GM23338 (cell line): Measurements from ENCODE around the gene PAPPA2. TPM values are rescaled to one million over a fixed set of nuclear protein-coding genes. Genes with fewer than 3 reads are reported as not detected.

ENCODE experiments used
- ATAC-seq: fragments of 200-7000 bp; cut with Tn5 transposase; 3 replicates; pipeline ENCODE4 v1.9.1; 2020
- DNase-seq: peaks from one replicate; pipeline ENCODE4 v3.0.0-alpha.2; 2015; ENCODE audit warnings: low spot score
- H2AFZ ChIP-seq: fragments of 200-600 bp; sonication (generic); 2 replicates; pipeline ENCODE4 v1.8.0; 2016; ENCODE audit warnings: antibody characterized with exemption, mild to moderate bottlenecking, moderate library complexity
- H3F3A ChIP-seq: fragments of 200-600 bp; sonication (generic); replicated peaks from 2 replicates; pipeline ENCODE4 v1.8.0; 2017; ENCODE audit warnings: antibody characterized with exemption, mixed run types, low read depth
- H3K27ac ChIP-seq: fragments of 200-600 bp; sonication (generic); 2 replicates; pipeline ENCODE4 v1.6.1; 2016; ENCODE audit warnings: low read depth
- H3K27me3 ChIP-seq: fragments of 200-600 bp; sonication (generic); 2 replicates; pipeline ENCODE4 v1.8.0; 2016; ENCODE audit warnings: mild to moderate bottlenecking, mixed run types, moderate library complexity; ENCODE audit not compliant: insufficient read depth
- H3K36me3 ChIP-seq: fragments of 200-600 bp; sonication (generic); 2 replicates; pipeline ENCODE4 v1.8.0; 2016; ENCODE audit warnings: mild to moderate bottlenecking; ENCODE audit not compliant: insufficient read depth
- H3K4me1 ChIP-seq: fragments of 200-600 bp; sonication (generic); 2 replicates; pipeline ENCODE4 v1.8.0; 2016; ENCODE audit warnings: mild to moderate bottlenecking, moderate library complexity; ENCODE audit not compliant: insufficient read depth
- H3K4me2 ChIP-seq: fragments of 200-600 bp; sonication (generic); 2 replicates; pipeline ENCODE4 v1.7.1; 2017; ENCODE audit warnings: mixed run types
- H3K4me3 ChIP-seq: fragments of 200-600 bp; sonication (generic); 2 replicates; pipeline ENCODE4 v1.6.1; 2016; ENCODE audit warnings: mixed run types
- H3K79me2 ChIP-seq: fragments of 200-600 bp; sonication (generic); replicated peaks from 2 replicates; pipeline ENCODE4 v1.8.0; 2017; ENCODE audit warnings: mild to moderate bottlenecking; ENCODE audit not compliant: insufficient read depth
- H3K9me2 ChIP-seq: fragments of 200-600 bp; sonication (generic); 2 replicates; pipeline ENCODE4 v1.8.0; 2017; ENCODE audit not compliant: insufficient read depth
- H4K20me1 ChIP-seq: fragments of 200-600 bp; sonication (generic); replicated peaks from 2 replicates; pipeline ENCODE4 v1.8.0; 2017; ENCODE audit warnings: mild to moderate bottlenecking; ENCODE audit not compliant: insufficient read depth
- H3K27ac Mint-ChIP-seq: 2 replicates; pipeline ENCODE4 v1.8.0; 2020; ENCODE audit warnings: inconsistent platforms, mild to moderate bottlenecking, moderate library complexity, mixed read lengths
- H3K27me3 Mint-ChIP-seq: 3 replicates; pipeline ENCODE4 v1.8.0; 2022; ENCODE audit warnings: low read depth, mild to moderate bottlenecking, moderate library complexity, mixed read lengths, inconsistent platforms; ENCODE audit not compliant: insufficient read depth, poor library complexity
- H3K36me3 Mint-ChIP-seq: 3 replicates; pipeline ENCODE4 v1.8.0; 2021; ENCODE audit warnings: low read depth, mild to moderate bottlenecking, inconsistent platforms, moderate library complexity, mixed read lengths
- H3K4me1 Mint-ChIP-seq: 3 replicates; pipeline ENCODE4 v1.8.0; 2020; ENCODE audit warnings: mild to moderate bottlenecking, inconsistent platforms, mixed read lengths
- H3K4me3 Mint-ChIP-seq: 3 replicates; pipeline ENCODE4 v1.8.0; 2021; ENCODE audit warnings: moderate library complexity, mild to moderate bottlenecking, inconsistent platforms, mixed read lengths
- H3K9me3 Mint-ChIP-seq: 3 replicates; pipeline ENCODE4 v1.8.0; 2020; ENCODE audit warnings: moderate library complexity, mild to moderate bottlenecking, inconsistent platforms, mixed read lengths
- CREB1 ChIP-seq: fragments of 250-450 bp; sonication (Bioruptor Pico); IDR thresholded peaks from 2 replicates; pipeline ENCODE4 v1.5.0; 2020; ENCODE audit warnings: low read depth, mild to moderate bottlenecking, moderate library complexity
- ETS1 ChIP-seq: IDR thresholded peaks from 2 replicates; pipeline ENCODE4 v1.6.1; 2016; ENCODE audit warnings: antibody characterized with exemption
- EZH2 ChIP-seq: fragments of 200-600 bp; sonication (generic); IDR thresholded peaks from one replicate; pipeline ENCODE4 v1.8.0; 2017; ENCODE audit warnings: antibody characterized with exemption, mild to moderate bottlenecking, low read depth; ENCODE audit not compliant: unreplicated experiment
- JUNB ChIP-seq: IDR thresholded peaks from one replicate; pipeline ENCODE4 v1.6.1; 2016; ENCODE audit warnings: antibody characterized with exemption; ENCODE audit not compliant: unreplicated experiment
- NANOG ChIP-seq: IDR thresholded peaks from 2 replicates; pipeline ENCODE4 v1.6.1; 2016; ENCODE audit warnings: antibody characterized with exemption, borderline replicate concordance
- POLR2AphosphoS5 ChIP-seq: IDR thresholded peaks from 2 replicates; pipeline ENCODE4 v1.6.1; 2016; ENCODE audit warnings: antibody characterized with exemption, low read depth
- ZNF331 ChIP-seq: fragments of 250-450 bp; sonication (Bioruptor Pico); IDR thresholded peaks from 2 replicates; pipeline ENCODE4 v1.5.0; 2020; ENCODE audit warnings: low read depth, mild to moderate bottlenecking, moderate library complexity
- ZNF462 ChIP-seq: fragments of 250-450 bp; sonication (Bioruptor Pico); IDR thresholded peaks from 2 replicates; pipeline ENCODE4 v1.5.0; 2020; ENCODE audit warnings: mild to moderate bottlenecking, moderate library complexity
- polyA plus RNA-seq: library from polyadenylated mRNA; unstranded; fragments of >200 nt; fragmentation: Nextera tagmentation; extraction: Ambion mirVana; gene quantifications from 2 replicates; pipeline ENCODE4 v1.2.1, GENCODE V29; 2016
- total RNA-seq: library from RNA; depleted of rRNA; stranded (reverse); fragments of >200 nt; shearing (Covaris generic); gene quantifications from 2 replicates; pipeline ENCODE4 v1.2.3, GENCODE V29; 2014

Gene PAPPA2
- total and polyA plus RNA-seq, 2 experiments from 2014 or later: 1.4 to 1.7 TPM

GRCh38 chr1:176471338-176472121, 8.6 kb downstream of the PAPPA2 start (continued):
- no peak for TF ChIP-seq ZNF462 (CRISPR knock-in tag)
- no peak for TF ChIP-seq ZNF331 (CRISPR knock-in tag)
- no peak for TF ChIP-seq EZH2
- TF ChIP-seq NANOG: no peak
- TF ChIP-seq ETS1: no peak
- no peak for TF ChIP-seq POLR2AphosphoS5
- no peak for TF ChIP-seq CREB1 (CRISPR knock-in tag)

GRCh38 chr1:176479971-176480370, 17.0 kb downstream of the PAPPA2 start:
- Histone ChIP-seq H3K4me2 (no peak overlapping the region), H3K4me3 (no peak overlapping the region), H3F3A (no peaks in the 10 kb centered on the region), H3K27me3 (no peaks in the 10 kb centered on the region), H4K20me1 (no peaks in the 10 kb centered on the region), H3K79me2 (no peaks in the 10 kb centered on the region), H2AFZ (peak overlapping the region; percentile 59; the same call in 1 of the 2 replicates), H3K27ac (no peak overlapping the region), H3K4me1 (no peaks in the 10 kb centered on the region), H3K9me2 (no peaks in the 10 kb centered on the region), H3K36me3 (no peaks in the 10 kb centered on the region)
- Mint-ChIP-seq H3K4me1 (peaks cover 6% of the 10 kb centered on the region; the same call in 2 of the 3 replicates), H3K36me3 (no peaks in the 10 kb centered on the region), H3K4me3 (no peak overlapping the region), H3K9me3 (no peaks in the 10 kb centered on the region), H3K27me3 (no peaks in the 10 kb centered on the region), H3K27ac (no peak overlapping the region)
- DNase-seq (peak; percentile 48), ATAC-seq (peak; percentile 95)
- TF ChIP-seq CREB1 (CRISPR knock-in tag) (no peak), ZNF462 (CRISPR knock-in tag) (no peak), JUNB (no peak)
